ENCODE measurements around the gene STRN. TPM values are rescaled to one million over a fixed set of nuclear protein-coding genes. Genes with fewer than 3 reads are reported as not detected.

Gene STRN
- total and polyA plus RNA-seq, 2 of the 13 experiments (the other 11 are each of a cell fraction or from before 2014, with no cell fraction given) = 10.4 to 19.3 TPM

DNA sequence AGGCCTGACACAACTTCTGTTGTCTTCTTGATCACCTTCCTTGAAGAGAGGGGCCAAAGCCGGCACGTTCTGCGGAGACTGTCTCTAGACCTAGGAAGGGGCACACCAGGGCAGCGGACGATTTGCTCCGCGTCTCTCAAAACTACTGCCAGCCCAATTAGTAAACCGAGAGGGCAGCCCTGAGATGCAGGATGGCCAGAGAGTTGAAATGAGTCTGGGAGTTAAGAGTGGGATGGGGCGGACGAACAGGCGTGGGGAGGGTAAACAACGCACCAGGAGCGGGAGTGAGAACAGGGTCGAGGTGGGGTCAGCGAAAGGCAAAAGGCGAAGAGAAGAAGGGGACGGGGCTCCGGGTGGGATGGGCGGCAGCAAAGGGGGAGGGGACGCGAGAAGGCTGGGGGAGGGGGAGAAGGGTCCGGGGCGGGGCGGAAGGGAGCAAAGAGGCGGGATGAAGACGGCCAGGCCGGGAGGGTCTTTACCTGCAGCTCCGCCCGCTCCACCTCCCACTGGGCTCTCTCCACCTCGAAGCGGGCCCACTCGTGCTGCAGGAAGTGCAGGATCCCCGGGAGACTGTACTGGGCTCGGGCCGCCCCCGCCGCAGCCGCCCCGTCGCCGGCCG lies 476 bp downstream of the STRN start (continued):
- TF ChIP-seq, protein P1, sequence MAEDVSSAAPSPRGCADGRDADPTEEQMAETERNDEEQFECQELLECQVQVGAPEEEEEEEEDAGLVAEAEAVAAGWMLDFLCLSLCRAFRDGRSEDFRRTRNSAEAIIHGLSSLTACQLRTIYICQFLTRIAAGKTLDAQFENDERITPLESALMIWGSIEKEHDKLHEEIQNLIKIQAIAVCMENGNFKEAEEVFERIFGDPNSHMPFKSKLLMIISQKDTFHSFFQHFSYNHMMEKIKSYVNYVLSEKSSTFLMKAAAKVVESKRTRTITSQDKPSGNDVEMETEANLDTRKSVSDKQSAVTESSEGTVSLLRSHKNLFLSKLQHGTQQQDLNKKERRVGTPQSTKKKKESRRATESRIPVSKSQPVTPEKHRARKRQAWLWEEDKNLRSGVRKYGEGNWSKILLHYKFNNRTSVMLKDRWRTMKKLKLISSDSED (CRISPR knock-in tag; IDR thresholded peaks at IDR 0.05) = no peak
- TF ChIP-seq, protein P2, sequence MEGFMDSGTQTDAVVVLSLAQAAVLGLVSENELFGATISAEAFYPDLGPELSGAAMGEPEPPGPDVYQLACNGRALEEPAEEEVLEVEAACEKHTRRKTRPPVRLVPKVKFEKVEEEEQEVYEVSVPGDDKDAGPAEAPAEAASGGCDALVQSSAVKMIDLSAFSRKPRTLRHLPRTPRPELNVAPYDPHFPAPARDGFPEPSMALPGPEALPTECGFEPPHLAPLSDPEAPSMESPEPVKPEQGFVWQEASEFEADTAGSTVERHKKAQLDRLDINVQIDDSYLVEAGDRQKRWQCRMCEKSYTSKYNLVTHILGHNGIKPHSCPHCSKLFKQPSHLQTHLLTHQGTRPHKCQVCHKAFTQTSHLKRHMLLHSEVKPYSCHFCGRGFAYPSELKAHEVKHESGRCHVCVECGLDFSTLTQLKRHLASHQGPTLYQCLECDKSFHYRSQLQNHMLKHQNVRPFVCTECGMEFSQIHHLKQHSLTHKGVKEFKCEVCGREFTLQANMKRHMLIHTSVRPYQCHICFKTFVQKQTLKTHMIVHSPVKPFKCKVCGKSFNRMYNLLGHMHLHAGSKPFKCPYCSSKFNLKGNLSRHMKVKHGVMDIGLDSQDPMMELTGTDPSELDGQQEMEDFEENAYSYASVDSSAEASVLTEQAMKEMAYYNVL (CRISPR knock-in tag; IDR thresholded peaks at IDR 0.05; ENCODE audit: borderline replicate concordance) = peak; percentile 9; the same call in 1 of the 2 replicates
- TF ChIP-seq ZNF282 (IDR thresholded peaks at IDR 0.05; ENCODE audit: partially characterized antibody) (no peak), KMT2B (CRISPR knock-in tag; IDR thresholded peaks at IDR 0.05) (no peak), ZNF75D (CRISPR knock-in tag; IDR thresholded peaks at IDR 0.05; ENCODE audit: borderline replicate concordance) (no peak), ZNF501 (CRISPR knock-in tag; IDR thresholded peaks at IDR 0.05) (no peak), ETV6 (CRISPR knock-in tag; conservative IDR thresholded peaks at IDR 0.05) (no peak), ZNF232 (CRISPR knock-in tag; IDR thresholded peaks at IDR 0.05; ENCODE audit: borderline replicate concordance) (no peak), ZNF350 (CRISPR knock-in tag; IDR thresholded peaks at IDR 0.05; ENCODE audit: borderline replicate concordance, low read depth) (peak; percentile 26; the same call in 1 of the 2 replicates), ZNF780A (CRISPR knock-in tag; IDR thresholded peaks at IDR 0.05) (no peak), CCDC6 (CRISPR knock-in tag; IDR thresholded peaks at IDR 0.05) (0 out of 2 replicates have a peak, but pooled peaks have one; percentile 8), HIVEP1 (CRISPR knock-in tag; IDR thresholded peaks at IDR 0.05) (peak; percentile 34; the same call in 1 of the 2 replicates)
- TF ChIP-seq, protein P3, sequence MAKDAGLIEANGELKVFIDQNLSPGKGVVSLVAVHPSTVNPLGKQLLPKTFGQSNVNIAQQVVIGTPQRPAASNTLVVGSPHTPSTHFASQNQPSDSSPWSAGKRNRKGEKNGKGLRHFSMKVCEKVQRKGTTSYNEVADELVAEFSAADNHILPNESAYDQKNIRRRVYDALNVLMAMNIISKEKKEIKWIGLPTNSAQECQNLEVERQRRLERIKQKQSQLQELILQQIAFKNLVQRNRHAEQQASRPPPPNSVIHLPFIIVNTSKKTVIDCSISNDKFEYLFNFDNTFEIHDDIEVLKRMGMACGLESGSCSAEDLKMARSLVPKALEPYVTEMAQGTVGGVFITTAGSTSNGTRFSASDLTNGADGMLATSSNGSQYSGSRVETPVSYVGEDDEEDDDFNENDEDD (CRISPR knock-in tag; IDR thresholded peaks at IDR 0.05; ENCODE audit: borderline replicate concordance) = no peak
- TF ChIP-seq, protein P4, sequence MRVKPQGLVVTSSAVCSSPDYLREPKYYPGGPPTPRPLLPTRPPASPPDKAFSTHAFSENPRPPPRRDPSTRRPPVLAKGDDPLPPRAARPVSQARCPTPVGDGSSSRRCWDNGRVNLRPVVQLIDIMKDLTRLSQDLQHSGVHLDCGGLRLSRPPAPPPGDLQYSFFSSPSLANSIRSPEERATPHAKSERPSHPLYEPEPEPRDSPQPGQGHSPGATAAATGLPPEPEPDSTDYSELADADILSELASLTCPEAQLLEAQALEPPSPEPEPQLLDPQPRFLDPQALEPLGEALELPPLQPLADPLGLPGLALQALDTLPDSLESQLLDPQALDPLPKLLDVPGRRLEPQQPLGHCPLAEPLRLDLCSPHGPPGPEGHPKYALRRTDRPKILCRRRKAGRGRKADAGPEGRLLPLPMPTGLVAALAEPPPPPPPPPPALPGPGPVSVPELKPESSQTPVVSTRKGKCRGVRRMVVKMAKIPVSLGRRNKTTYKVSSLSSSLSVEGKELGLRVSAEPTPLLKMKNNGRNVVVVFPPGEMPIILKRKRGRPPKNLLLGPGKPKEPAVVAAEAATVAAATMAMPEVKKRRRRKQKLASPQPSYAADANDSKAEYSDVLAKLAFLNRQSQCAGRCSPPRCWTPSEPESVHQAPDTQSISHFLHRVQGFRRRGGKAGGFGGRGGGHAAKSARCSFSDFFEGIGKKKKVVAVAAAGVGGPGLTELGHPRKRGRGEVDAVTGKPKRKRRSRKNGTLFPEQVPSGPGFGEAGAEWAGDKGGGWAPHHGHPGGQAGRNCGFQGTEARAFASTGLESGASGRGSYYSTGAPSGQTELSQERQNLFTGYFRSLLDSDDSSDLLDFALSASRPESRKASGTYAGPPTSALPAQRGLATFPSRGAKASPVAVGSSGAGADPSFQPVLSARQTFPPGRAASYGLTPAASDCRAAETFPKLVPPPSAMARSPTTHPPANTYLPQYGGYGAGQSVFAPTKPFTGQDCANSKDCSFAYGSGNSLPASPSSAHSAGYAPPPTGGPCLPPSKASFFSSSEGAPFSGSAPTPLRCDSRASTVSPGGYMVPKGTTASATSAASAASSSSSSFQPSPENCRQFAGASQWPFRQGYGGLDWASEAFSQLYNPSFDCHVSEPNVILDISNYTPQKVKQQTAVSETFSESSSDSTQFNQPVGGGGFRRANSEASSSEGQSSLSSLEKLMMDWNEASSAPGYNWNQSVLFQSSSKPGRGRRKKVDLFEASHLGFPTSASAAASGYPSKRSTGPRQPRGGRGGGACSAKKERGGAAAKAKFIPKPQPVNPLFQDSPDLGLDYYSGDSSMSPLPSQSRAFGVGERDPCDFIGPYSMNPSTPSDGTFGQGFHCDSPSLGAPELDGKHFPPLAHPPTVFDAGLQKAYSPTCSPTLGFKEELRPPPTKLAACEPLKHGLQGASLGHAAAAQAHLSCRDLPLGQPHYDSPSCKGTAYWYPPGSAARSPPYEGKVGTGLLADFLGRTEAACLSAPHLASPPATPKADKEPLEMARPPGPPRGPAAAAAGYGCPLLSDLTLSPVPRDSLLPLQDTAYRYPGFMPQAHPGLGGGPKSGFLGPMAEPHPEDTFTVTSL (CRISPR knock-in tag; IDR thresholded peaks at IDR 0.05; ENCODE audit: borderline replicate concordance) = 0 out of 2 replicates have a peak, but pooled peaks have one; percentile 60
- TF ChIP-seq, protein P5, sequence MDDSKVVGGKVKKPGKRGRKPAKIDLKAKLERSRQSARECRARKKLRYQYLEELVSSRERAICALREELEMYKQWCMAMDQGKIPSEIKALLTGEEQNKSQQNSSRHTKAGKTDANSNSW (CRISPR knock-in tag; IDR thresholded peaks at IDR 0.05; ENCODE audit: borderline replicate concordance) = no peak
- TF ChIP-seq, protein P6, sequence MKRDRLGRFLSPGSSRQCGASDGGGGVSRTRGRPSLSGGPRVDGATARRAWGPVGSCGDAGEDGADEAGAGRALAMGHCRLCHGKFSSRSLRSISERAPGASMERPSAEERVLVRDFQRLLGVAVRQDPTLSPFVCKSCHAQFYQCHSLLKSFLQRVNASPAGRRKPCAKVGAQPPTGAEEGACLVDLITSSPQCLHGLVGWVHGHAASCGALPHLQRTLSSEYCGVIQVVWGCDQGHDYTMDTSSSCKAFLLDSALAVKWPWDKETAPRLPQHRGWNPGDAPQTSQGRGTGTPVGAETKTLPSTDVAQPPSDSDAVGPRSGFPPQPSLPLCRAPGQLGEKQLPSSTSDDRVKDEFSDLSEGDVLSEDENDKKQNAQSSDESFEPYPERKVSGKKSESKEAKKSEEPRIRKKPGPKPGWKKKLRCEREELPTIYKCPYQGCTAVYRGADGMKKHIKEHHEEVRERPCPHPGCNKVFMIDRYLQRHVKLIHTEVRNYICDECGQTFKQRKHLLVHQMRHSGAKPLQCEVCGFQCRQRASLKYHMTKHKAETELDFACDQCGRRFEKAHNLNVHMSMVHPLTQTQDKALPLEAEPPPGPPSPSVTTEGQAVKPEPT (CRISPR knock-in tag; IDR thresholded peaks at IDR 0.05; ENCODE audit: low read depth) = no peak
